HG03439 (cell line): ENCODE results near the gene CHCHD5.
A peak's percentile ranks its signal among the peaks of the same experiment; 100 is the strongest.
"Not testable (repeated sequence)": the region's sequence is repeated elsewhere in the genome, so short reads cannot be mapped to it uniquely, and the experiment has no call there.

Source experiments
- ATAC-seq: cut with Tn5 transposase; IDR thresholded peaks from one replicate; pipeline ENCODE4 v1.9.1; 2021; ENCODE audit warnings: mild to moderate bottlenecking, moderate library complexity; ENCODE audit not compliant: unreplicated experiment

CHCHD5 gene

GRCh38 chr2:112584134-112584890, at the start of gene CHCHD5:
TSS of gene CHCHD5 (plus strand) at chr2:112584609. CDS start at chr2:112584648, 39 bp downstream.
- ATAC-seq = peak; percentile 88

GRCh38 chr2:112534826-112535225, 49.6 kb upstream of the CHCHD5 start:
- no peak for ATAC-seq

- ATAC-seq = not testable (repeated sequence)
Measured at GRCh38 chr2:112536665-112537064, 47.7 kb upstream of the CHCHD5 start.

- no peak for ATAC-seq
Measured at GRCh38 chr2:112539306-112539705, 45.1 kb upstream of the CHCHD5 start.

GRCh38 chr2:112540906-112541305, 43.5 kb upstream of the CHCHD5 start:
- no peak for ATAC-seq

- ATAC-seq = peak; percentile 57
Measured at GRCh38 chr2:112541315-112542122, 42.9 kb upstream of the CHCHD5 start.

- peak; percentile 82 for ATAC-seq
Measured at GRCh38 chr2:112542123-112542983, 42.1 kb upstream of the CHCHD5 start, which contains the start of gene POLR1B. TSS of gene POLR1B (plus strand) at chr2:112542465. CDS start at chr2:112542495, 30 bp downstream.

- ATAC-seq = no peak
Measured at GRCh38 chr2:112542984-112543661, 41.3 kb upstream of the CHCHD5 start.

- no peak for ATAC-seq
Measured at GRCh38 chr2:112547333-112547732, 37.1 kb upstream of the CHCHD5 start.

GRCh38 chr2:112548980-112549379, 35.4 kb upstream of the CHCHD5 start:
- no peak for ATAC-seq

- no peak for ATAC-seq
Measured at GRCh38 chr2:112566104-112566503, 18.3 kb upstream of the CHCHD5 start.

- ATAC-seq = not testable (repeated sequence)
Measured at GRCh38 chr2:112566508-112566907, 17.9 kb upstream of the CHCHD5 start.

- ATAC-seq = no peak
Measured at GRCh38 chr2:112572005-112572404, 12.4 kb upstream of the CHCHD5 start.

GRCh38 chr2:112577756-112578155, 6.7 kb upstream of the CHCHD5 start:
- no peak for ATAC-seq

GRCh38 chr2:112579241-112579640, 5.2 kb upstream of the CHCHD5 start:
- no peak for ATAC-seq

GRCh38 chr2:112580084-112580483, 4.3 kb upstream of the CHCHD5 start:
- no peak for ATAC-seq

- ATAC-seq = no peak
Measured at GRCh38 chr2:112582314-112582746, 2.1 kb upstream of the CHCHD5 start.

- no peak for ATAC-seq
Measured at GRCh38 chr2:112583497-112584133, 794 bp upstream of the CHCHD5 start.

- no peak for ATAC-seq
Measured at GRCh38 chr2:112584891-112585250, 462 bp downstream of the CHCHD5 start.

GRCh38 chr2:112585400-112585799, 991 bp downstream of the CHCHD5 start:
- ATAC-seq = no peak
